GM21381 (cell line): ENCODE measurements around the gene PDHX.

ENCODE experiments used
- ATAC-seq: cut with Tn5 transposase; IDR thresholded peaks from one replicate; pipeline ENCODE4 v1.9.1; 2021; ENCODE audit warnings: mild to moderate bottlenecking, moderate library complexity; ENCODE audit not compliant: unreplicated experiment

The PDHX gene

DNA sequence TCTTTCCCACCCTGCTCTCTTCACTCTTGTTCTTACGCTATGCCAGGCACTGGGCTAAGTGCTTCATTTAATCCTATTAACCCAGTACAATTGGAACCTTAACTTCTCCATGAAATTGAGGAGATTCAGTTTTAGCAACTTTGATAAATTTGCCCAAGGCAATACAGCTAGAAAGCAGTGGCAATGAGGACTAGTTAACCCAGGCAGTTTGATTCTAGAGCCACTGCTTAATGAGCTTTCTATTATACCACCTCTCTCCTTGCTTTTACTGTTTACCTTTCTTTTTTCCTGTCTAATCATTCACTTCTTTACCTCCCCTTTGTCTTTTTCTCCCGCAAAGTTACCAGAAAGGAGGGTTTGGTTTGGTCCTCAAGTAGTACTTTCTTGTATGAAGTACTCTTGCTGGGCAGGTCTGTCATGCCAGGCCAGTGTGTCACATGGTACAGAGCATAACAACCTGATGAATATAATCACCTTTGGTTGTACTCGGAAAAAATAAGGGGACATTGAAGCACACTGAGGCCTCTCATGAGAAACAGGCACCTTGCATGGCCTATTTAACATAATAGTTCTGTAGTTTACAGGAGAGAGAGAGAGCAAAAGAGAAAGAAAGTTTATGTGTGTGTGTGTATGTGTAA lies 70.6 kb downstream of the PDHX start:
- ATAC-seq, result no peak

- ATAC-seq, result no peak
These were observed 71.2 kb downstream of the PDHX start for GRCh38 chr11:34987617-34988016.

DNA sequence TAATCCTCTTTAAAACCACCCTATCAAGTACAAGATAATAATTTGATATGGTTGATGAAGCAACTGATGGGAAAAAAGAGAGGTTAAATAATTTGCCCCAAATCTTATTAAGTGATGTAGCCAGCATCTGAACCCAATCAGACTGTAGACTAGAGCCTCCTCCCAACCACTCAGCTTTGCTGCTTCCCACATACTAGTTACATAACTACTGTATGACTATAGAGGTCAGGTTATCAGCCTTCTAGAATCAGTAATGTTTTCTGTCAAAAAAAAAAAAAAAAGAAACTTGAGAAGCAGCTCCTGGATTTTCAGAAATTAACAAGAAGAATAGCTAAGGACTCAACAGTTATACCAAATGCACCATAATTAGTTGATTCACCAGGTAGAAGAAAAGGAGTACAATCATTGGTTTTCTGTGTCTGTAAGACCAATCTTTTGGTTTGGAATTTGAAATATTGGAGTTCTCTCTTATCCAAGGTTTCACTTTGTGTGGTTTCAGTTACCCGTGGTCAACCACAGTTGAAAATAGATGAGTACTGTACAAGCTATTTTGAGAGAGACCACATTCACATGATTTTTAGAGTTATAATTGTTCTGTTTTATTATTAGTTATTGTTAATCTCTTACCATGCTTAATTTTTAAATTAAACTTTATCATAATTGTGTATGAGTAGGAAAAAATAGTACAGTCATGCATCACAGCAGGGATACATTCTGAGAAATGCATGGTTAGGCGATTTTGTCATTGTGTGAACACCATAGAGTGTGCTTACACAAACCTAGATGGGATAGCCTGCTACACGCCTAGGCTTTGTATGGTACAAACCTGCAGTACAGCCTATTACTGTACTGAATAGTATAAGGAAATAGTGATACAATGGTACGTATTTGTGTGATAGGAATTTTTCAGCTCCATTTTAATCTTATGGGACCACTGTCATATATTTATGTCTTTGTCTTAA lies 72.2 kb downstream of the PDHX start:
- ATAC-seq, result peak; percentile 71

- no peak for ATAC-seq
These were observed 74.5 kb downstream of the PDHX start for GRCh38 chr11:34990916-34991315.

DNA sequence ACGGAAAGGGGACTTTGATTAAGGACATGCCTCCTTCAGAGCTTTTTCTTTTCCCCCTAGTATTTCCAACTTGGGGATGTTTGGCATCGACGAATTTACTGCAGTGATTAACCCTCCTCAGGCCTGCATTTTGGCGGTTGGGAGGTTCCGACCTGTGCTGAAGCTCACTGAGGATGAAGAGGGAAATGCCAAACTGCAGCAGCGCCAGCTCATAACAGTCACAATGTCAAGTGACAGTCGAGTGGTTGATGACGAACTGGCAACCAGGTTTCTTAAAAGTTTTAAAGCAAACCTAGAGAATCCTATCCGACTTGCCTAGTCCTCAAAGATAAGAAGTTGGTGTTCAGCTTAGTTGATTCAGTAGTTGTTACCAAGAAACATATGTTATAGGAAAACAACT lies 78.4 kb downstream of the PDHX start:
- no peak for ATAC-seq

- ATAC-seq, result no peak
These were observed 80.5 kb downstream of the PDHX start for GRCh38 chr11:34996958-34997357.

DNA sequence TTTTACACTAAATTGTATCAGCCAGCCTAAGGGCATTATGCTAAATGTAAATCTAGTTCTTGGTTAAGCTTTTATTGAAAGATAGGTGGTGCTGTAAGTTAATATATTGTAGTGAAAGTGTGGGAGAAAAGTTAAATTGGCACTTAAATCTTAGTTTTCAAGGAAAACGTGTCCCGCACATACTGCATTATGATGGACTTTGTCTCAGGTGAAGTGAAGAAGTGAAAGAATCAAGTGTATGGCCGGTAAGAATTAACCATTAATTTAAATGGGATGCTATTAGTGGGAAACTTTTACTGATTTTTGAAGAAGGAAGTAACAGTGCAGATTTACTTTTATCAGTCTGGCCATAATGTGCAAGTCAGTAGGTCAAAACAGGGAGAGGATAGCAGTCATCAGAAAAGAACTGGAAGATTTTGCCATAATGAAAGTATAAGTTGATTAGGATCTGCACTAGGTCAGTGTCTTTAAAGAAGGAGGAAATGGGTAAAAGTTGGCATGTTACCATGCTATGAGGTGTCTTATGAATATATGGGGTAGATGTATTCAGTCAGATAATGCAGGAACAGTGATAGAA lies 81.6 kb downstream of the PDHX start:
- no peak for ATAC-seq

DNA sequence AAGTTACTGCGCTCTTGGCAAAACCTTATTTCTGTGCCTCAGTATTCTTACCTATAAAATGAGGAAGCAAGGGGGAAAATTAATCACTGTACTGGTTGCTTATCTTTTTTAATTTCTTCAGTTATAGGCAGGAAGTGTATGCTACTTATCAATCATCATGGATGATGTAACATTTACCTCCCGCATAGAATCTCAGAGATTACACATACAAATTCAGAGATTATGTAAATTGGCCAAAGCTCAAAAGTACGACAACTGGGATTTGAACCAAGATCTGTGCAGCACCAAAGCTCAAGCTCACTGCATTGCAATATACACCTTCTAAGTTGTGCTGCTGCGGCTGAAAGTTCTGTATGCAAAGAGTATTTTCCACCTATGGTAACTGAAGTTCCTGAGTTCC lies 83.0 kb downstream of the PDHX start:
- no peak for ATAC-seq

- no peak for ATAC-seq
These were observed 86.8 kb downstream of the PDHX start for GRCh38 chr11:35003186-35003585.

- ATAC-seq, result no peak
These were observed 87.2 kb downstream of the PDHX start for GRCh38 chr11:35003658-35004057.

DNA sequence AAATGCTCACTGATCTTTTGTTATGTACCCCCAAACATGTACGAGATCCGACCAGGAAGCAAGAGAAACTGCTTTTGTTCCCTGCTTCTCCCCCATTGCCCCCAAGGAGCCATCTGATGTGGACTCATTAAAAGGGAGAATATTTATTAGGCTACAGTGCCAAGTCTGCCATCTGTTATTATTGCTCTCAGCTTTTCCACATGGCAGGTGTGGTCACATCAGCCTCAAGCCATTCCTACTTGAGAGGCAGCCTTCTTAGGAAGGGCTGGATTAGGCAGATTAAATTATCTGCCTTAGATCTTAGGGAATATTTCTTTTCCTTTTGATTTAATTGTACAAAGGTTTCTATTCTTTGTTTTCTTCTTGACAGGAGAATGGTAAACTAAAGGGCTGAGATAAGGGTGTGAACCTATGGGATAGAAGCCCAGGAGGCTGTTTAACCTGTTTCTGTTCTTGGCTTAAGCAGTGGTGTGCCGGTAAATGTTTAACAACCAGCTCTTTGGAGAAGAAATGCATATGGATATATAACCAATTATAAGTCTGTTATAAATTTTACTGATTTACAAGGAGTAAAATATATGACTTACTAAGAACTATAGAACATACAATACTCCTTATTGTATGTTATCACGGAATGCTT lies 88.8 kb downstream of the PDHX start:
- ATAC-seq, result no peak

DNA sequence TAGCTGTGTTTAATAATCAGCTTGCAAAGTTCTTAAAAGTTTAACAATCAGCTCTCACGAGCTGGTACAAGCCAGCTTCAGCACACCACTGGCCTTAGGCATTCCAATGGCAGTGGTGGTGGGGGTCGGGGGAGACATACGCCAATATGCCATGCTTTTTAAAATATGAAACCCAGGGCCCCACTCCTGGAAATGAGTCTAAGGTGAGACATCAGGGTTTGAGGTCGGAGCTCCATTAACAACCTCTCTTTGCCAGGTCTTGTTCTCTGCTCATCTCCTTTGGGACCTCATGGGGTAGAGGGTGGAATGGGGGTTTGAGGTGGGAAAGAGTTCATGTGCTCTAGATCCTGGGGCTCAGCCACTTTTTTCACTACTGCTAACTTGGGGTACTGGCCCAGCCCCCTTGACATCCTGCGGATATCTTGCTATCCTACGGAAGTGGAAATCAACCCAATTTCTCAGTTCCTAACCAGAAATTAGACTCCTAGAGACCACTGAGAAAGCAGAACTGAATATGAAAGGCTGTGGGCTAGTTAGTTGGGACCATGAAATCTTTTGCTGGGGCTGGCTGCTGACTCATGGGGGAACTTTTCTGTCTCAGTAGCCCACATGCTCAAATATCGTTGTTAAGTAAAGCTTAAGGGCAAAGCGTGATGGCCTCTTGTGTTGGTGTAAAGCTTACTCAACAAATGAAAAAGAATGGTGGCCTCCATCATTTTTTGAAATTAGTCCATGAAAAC lies 90.1 kb downstream of the PDHX start:
- ATAC-seq, result peak; percentile 90

DNA sequence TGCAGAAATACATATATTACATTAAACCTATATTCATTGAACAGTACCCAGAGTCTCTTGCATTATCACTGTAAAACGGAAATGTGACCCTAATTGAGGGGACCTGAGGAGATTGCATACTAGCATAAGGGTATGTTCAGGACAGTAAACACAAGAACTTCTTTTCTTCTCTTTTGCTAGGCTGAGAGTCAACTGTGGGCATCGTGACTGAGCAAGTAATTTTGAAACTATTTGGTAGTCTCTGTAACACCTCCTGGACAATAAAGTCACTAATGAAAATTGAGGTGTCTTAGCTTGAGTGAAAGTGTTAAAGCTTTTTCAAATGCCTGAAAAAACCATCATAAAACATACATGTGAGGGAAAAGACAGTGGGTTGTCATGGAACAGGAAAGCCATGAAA lies 90.9 kb downstream of the PDHX start:
- ATAC-seq, result peak; percentile 59

- no peak for ATAC-seq
These were observed 92.9 kb downstream of the PDHX start for GRCh38 chr11:35009191-35009943.

- no peak for ATAC-seq
These were observed 93.5 kb downstream of the PDHX start for GRCh38 chr11:35009944-35010342.

- ATAC-seq, result no peak
These were observed 94.2 kb downstream of the PDHX start for GRCh38 chr11:35010654-35011053.

DNA sequence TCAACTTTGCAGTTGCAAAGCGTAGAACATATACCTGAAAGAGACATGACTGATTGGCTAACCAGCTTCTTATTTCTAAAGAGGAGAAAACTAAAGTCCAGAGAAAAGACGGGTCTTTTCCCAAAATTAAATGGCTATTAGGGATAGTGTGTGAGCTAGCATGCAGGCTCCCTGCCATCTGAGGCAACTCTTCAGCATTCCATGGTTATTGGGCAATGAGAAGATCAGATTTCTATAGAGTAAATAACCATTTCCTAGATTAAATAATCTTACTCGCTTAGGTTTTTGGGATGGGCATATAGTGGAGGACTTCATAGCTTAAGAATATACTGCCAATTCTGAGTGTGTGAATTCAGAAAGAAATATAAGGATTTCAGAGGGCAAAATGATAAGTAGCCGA lies 95.0 kb downstream of the PDHX start:
- no peak for ATAC-seq

- ATAC-seq, result no peak
These were observed 95.5 kb downstream of the PDHX start for GRCh38 chr11:35011944-35012343.

GRCh38 chr11:35012467-35013191 lies 96.2 kb downstream of the PDHX start:
- peak; percentile 68 for ATAC-seq
